ENCODE measurements around the gene XXYLT1.
"Not testable (repeated sequence)": the region's sequence is repeated elsewhere in the genome, so short reads cannot be mapped to it uniquely, and the experiment has no call there.

Gene XXYLT1

GRCh38 chr3:195203606-195204005 is 67.4 kb downstream of the XXYLT1 start:
- no peak for DNase-seq

- no peak for DNase-seq
These were observed 69.7 kb downstream of the XXYLT1 start for GRCh38 chr3:195201295-195201694.

- no peak for DNase-seq
These were observed 70.7 kb downstream of the XXYLT1 start for GRCh38 chr3:195200010-195200822.

GRCh38 chr3:195198426-195199346 is 72.3 kb downstream of the XXYLT1 start:
- no peak for DNase-seq

GRCh38 chr3:195197765-195198425 is 73.1 kb downstream of the XXYLT1 start:
- DNase-seq, result peak; percentile 70

- no peak for DNase-seq
These were observed 74.7 kb downstream of the XXYLT1 start for GRCh38 chr3:195196266-195196665.

- no peak for DNase-seq
These were observed 75.4 kb downstream of the XXYLT1 start for GRCh38 chr3:195195321-195196209.

- no peak for DNase-seq
These were observed 76.3 kb downstream of the XXYLT1 start for GRCh38 chr3:195194559-195195206.

- no peak for DNase-seq
These were observed 79.4 kb downstream of the XXYLT1 start for GRCh38 chr3:195191580-195191979.

GRCh38 chr3:195189821-195190220 is 81.1 kb downstream of the XXYLT1 start:
- DNase-seq, result no peak

GRCh38 chr3:195188426-195188927 is 82.5 kb downstream of the XXYLT1 start:
- no peak for DNase-seq

- no peak for DNase-seq
These were observed 83.1 kb downstream of the XXYLT1 start for GRCh38 chr3:195187609-195188425.

- DNase-seq, result not testable (repeated sequence)
These were observed 84.3 kb downstream of the XXYLT1 start for GRCh38 chr3:195186710-195187047.

GRCh38 chr3:195186041-195186709 is 84.8 kb downstream of the XXYLT1 start:
- no peak for DNase-seq

- no peak for DNase-seq
These were observed 85.4 kb downstream of the XXYLT1 start for GRCh38 chr3:195185583-195185982.

- DNase-seq, result no peak
These were observed 86.1 kb downstream of the XXYLT1 start for GRCh38 chr3:195184716-195185421.

- DNase-seq, result no peak
These were observed 87.7 kb downstream of the XXYLT1 start for GRCh38 chr3:195183071-195183776.

- no peak for DNase-seq
These were observed 88.5 kb downstream of the XXYLT1 start for GRCh38 chr3:195182470-195182795.

All from MV-4-11 (cell line).